ENCODE results near the gene LKAAEAR1.

DNA sequence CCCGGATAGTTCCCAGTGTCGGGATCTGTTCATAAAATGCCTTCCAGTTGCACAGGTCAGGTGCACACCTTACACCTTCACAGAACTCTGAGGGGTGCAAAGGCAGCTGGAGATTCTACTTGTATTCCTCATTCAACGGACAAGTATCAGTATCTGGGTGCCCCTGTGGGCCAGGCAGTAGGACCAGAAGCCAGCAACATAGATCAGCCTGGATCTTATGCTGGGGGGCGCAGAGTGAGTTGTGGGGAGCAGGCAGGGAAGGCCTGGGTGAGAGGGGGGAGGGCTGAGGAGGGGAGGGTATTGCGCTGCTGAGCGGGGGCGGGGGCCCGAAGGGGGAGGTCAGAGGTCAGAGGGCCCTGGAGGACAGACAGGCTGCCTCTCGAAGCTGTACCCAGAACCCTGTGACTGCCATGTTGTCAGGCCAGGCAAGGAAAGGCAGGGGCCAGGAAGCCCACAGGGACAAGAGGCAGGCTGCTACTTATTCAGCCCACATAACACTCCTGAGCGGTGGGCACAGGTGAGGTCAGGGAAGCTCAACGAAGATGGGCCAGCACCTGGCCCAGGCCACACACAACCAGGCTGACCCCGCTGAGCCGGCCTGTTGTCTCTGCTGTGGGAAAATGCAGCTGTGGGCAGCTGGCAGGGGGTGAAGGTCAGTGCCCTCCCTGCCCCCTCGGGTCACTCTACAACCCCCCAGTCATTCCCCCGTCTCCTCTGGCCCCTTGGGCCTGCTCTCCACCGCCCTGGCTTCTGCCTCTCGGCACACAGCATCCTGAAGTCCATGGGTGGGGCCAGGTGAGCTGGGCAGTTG lies 3.2 kb downstream of the LKAAEAR1 start:
- TF ChIP-seq, protein P1, sequence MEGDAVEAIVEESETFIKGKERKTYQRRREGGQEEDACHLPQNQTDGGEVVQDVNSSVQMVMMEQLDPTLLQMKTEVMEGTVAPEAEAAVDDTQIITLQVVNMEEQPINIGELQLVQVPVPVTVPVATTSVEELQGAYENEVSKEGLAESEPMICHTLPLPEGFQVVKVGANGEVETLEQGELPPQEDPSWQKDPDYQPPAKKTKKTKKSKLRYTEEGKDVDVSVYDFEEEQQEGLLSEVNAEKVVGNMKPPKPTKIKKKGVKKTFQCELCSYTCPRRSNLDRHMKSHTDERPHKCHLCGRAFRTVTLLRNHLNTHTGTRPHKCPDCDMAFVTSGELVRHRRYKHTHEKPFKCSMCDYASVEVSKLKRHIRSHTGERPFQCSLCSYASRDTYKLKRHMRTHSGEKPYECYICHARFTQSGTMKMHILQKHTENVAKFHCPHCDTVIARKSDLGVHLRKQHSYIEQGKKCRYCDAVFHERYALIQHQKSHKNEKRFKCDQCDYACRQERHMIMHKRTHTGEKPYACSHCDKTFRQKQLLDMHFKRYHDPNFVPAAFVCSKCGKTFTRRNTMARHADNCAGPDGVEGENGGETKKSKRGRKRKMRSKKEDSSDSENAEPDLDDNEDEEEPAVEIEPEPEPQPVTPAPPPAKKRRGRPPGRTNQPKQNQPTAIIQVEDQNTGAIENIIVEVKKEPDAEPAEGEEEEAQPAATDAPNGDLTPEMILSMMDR (IDR thresholded peaks at IDR 0.05), result no peak
- no peak for TF ChIP-seq POLR2A (IDR thresholded peaks at IDR 0.05)
